Eye (tissue), 1 donor: ENCODE results near the gene PAK2.
"Not testable (repeated sequence)": the region's sequence is repeated elsewhere in the genome, so short reads cannot be mapped to it uniquely, and the experiment has no call there.

Experiments used
- DNase-seq: peaks from one replicate; pipeline ENCODE4 v3.0.0-alpha.2; 2015

PAK2 gene

DNA sequence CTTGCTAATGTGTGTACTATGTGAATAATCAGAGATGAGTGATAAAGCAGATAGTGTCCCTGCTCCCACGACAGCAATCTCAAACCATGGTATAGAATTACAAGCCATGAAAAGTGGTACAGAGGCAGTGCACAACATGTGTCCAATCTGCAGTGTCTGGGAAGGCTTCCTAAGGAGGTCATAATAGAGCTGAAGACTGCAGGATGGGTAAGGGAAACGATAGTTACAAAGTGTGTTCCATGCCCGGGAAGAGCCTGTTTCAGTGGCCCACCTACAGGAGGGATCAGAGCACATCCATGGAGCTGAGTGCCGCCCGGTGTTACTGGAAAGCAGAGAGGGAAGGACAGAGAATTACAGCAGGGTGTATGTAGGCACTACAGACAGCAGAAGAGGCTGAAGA lies 48.9 kb downstream of the PAK2 start:
- no peak for DNase-seq

DNA sequence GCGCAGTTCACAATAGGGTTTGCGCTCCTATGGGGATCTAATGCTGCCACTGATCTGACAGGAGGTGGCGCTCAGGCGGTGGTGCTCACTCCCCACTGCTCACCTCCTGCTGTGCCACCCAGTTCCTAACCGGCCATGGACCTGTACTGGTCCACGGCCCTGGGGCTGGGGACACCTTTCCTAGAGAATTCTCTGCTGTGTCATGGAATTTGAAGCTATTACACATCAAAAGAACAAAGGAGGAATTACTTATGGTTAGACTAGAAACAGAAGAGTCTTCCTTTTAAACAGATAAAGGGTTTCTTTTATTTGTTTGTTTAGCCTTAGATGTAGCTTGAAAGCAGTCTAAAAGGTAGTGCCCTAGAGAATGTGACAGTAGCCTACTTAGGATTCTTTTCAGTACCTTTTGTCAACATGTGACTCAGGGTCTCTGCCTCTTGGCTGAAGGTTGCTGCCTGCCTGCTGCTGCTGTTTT lies 50.3 kb downstream of the PAK2 start:
- no peak for DNase-seq

DNA sequence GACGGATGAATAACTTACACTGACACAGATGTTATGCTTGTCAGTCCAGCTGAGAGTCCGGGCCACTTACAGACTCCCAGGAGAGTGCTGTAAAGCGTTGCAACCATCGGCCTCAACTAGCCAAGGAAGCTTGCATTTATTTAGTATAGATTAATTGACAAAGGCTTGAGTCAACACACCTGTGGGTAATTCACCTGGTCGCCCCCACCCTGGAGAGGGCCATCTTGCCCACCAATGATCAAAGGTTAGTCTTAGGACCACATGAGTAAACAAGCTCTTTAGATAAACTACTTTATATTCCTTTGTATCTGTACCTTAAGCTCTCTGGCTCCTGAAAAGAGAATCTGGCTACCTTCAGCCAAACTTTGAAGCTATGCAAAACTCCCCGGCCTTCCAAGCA lies 51.0 kb downstream of the PAK2 start:
- no peak for DNase-seq

DNA sequence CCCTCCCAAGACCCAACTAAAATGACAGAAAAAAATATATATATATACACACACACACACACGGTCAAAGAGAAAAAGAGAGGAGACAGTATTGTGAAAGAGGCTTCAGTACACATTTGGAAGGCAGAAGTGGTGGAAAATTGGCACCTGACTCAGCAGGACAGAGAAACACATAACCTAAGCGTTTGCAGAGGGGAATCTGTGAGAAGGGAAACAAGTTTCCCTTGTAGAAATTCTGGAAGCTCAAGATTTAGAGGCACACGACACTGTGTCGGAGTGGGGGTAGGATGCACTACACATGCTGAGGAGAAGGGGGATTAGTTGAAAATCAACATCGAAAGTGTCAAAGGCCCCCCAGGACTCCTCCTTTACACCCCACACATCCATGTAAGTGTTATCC lies 53.1 kb downstream of the PAK2 start:
- no peak for DNase-seq

DNA sequence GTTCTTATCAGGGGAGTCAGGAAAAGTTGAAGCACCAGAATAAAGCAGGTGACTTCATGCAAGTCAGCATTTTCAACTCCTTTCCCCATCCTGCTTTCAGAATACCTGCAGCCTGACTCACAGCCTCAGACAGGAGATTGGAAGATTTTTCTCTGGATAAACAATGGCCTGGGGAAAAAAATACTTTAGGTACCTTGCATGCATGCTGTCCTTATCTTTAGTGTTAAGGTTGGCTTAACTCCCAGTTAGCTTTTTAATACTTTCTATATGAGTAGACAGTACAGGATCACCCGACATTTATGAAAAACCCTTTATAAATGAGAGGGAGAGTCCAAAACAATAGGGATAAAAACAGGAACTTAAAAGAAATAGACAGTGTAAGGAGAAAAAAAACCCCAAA lies 53.6 kb downstream of the PAK2 start:
- peak; percentile 47 for DNase-seq

DNA sequence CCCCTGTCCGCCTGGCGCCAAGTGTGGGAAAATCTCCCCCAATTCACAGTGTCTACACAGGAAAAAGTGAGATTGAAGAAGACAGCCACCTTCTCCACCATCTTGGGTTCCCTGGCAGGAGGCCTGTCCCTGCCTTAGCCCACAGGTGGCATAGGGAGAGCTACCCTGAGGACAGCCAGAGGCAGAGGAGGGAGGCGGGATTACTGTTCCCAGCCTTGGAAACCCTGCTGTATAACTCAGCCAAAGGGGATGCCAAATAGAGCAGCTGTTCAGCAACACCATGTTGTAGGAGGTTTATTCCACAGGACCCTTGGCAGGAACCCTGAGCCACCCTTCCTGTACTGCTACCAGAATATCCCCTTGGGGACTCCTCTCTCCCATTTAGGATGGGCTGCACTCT lies 54.8 kb downstream of the PAK2 start:
- no peak for DNase-seq

DNA sequence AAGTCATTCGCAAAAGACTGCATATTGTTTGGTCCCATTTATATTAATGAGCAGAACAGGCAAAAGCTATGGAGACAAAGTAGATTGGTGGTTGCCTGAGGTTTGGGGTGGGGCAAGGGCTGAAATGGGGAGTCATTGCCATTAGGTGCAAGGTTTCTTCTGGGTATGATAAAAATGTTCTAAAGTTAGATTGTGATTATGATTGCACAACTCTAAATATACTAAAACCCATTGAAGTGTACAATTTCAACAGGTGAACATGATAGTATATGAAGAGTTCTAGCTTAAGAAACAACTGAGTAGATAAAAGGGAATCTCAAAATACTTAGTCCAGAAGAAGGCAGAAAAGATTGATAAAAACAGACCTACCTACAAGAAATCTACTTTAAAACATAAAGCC lies 56.7 kb downstream of the PAK2 start:
- DNase-seq, result no peak

DNA sequence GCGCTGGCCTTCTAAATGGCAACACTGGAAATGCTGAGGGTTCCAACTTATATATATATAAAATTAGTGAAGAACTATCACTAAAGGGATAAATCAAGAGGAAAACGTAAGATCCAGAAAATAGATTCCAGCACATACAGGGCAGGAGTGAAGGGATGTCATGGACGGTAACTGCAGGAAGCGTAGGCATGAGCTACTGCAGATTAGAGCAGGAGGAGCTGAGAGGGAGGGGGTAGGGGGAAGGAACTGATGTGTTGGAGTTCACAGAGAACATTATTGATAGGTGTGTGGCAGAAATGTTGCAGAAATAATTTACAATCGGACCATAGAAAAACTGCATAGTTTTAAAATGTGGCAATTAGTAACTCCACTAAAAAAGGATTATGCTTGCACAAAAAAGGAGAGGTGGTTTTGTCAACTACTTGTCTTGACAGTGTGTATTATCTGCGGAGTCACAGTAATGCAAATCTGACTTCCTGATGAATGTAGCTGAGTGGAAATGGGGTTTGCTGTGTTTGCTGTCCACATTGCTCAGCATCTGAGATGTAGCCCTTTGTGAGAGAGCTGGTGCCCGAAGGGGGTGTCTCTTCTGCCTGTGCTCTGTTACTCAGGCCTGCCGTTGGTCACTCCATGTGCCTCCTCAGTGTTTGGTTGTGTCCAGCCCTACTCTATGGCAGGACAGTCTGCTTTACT lies 61.2 kb downstream of the PAK2 start:
- DNase-seq, result no peak

DNA sequence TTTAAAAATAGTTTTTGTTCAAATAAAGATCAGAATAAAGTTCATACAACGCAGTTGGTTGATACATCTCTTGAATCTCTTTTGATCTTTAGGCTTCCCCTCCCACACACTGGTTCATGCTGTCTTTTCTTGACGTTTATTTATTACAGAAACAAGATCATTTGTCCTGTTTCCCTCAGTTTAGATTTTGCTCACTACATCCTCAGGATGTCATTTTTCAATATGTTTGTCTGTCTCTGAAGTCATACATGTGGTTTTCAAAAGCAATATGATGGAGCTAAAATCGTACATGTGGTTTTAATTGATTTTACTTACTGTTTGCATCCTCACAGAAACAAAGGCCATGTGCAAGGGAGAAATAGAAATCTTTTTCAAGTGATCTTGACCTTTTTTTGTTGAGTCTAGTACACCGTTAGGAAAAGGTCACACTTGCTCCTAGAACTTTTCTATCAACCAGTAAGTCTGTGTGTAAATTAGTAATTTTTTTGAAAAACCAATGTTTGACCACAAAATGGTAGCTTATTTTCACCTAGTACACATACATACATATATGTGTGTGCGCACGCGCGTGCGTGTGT lies 64.3 kb downstream of the PAK2 start:
- no peak for DNase-seq

DNA sequence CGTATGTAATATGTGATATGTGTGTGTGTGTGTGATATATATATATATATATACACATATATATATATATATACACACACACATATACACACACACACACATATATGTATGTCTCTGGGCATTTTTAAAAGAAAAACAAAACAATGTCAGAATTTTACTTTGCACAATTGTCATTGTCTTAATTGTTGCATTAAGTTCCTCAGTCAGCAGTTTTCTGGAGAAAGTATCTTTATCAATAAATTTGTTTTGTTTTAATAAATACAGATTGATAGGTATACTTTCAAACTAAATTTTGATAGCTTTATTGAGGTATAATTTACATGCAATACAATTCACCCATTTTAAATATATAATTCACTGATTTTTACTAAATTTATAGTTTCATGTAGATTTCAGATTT lies 65.1 kb downstream of the PAK2 start:
- DNase-seq, result no peak

DNA sequence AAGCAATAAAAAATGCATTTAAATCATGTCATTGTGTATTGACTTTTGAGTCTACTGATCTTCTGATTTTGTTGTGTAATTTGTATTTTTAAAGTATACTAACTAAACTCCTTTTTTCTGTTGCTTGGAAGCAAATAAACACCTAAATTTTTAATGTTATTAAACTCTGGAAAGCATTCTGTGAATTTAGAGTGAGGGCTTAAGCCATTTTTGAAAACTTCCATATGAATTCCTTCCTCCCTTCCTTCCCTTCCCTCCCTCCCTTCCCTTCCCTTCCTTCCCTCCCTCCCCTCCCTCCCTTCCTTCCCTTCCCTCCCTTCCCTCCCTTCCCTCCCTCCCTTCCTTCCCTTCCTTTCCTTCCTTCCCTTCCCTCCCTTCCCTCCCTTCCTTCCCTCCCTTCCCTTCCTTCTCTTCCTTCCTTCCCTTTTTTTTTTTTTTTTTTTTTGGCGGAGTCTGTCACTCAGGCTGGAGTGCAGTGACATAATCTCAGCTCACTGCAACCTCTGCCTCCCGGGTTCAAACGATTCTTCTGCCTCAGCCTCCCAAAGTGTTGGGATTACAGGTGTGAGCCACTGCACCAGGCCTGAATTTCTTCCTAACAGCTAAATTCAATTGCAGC lies 71.4 kb downstream of the PAK2 start:
- no peak for DNase-seq

GRCh38 chr3:196812853-196813252 lies 73.2 kb downstream of the PAK2 start:
- DNase-seq, result no peak

DNA sequence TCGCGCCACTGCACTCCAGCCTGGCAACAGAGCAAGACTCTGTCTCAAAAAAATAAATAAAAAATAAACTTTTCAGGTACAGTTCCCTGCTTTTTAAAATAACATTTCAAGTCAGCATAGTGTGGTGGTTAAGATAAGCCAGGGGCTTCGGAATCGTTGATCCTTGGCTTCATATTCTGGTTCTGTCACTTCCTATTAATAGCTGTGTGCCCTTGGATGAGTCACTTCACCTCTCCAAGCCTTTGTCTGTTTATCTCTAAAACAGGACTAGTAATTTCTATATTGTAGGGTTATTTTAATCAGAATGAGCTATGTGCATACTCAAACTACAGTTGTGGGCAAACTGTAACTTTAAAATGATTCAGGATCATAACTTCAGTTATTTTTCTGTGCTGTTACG lies 74.2 kb downstream of the PAK2 start:
- DNase-seq, result no peak

DNA sequence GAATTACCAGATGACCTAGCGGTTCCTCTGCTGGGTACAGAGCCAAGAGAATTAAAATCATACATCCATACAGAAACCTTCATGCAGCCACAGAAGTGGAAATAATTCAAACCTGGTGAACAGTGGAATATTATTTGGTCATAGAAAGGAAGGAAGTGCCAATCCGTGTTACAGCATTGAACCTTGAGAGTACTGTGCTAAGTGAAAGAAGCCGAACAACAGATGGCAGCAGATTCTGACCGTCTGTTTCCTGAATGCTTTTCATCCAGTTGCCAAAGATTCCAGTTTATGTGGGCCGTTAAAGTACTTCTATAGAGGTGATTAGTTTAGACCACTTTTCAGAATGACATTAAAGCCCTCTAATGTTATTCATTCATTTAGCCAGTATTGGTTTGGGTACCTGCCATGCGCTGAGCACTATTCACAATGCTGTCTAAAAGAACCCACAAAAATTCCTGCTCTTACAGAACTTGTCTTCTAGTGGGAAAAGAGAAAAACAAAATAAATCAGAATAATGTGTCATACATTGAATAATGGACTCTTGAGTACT lies 82.2 kb downstream of the PAK2 start:
- no peak for DNase-seq

GRCh38 chr3:196829651-196830050 lies 90.0 kb downstream of the PAK2 start:
- DNase-seq, result not testable (repeated sequence)

- peak; percentile 17 for DNase-seq
These were observed 95.4 kb downstream of the PAK2 start for GRCh38 chr3:196835086-196835485.

DNA sequence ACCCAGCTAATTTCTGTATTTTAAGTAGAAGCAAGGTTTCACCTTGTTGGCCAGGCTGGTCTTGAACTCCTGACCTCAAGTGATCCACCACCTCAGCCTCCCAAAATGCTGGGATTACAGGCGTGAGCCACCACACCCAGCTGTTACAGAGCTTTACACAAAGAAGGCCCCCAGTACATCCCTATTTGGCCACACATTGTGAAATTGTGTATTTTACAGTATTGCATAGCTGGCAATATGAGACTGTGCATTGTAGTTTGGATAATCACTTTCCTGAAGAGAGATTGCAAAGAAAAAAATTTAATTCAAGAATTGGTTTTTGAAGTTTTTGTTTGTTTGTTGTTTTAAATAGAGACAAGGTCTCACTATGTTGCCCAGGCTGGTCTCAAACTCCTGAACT lies 97.0 kb downstream of the PAK2 start:
- not testable (repeated sequence) for DNase-seq

- peak; percentile 47 for DNase-seq
These were observed 98.3 kb downstream of the PAK2 start for GRCh38 chr3:196837819-196838420.

DNA sequence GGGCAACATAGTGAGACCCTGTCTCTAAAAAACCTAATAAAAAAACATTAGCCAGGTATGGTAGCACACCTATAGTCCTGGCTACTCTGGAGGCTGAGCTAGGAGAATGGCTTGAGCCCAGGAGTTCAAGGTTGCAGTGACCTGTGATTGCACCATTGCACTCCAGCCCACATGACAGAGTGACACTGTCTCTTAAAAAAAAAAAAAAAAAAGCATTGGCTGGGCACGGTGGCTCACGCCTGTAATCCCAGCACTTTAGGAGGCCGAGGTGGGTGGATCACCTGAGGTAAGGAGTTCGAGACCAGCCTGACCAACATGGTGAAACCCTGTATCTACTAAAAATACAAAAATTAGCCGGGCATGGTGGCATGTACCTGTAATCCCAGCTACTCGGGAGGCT lies 99.7 kb downstream of the PAK2 start:
- DNase-seq, result not testable (repeated sequence)

DNA sequence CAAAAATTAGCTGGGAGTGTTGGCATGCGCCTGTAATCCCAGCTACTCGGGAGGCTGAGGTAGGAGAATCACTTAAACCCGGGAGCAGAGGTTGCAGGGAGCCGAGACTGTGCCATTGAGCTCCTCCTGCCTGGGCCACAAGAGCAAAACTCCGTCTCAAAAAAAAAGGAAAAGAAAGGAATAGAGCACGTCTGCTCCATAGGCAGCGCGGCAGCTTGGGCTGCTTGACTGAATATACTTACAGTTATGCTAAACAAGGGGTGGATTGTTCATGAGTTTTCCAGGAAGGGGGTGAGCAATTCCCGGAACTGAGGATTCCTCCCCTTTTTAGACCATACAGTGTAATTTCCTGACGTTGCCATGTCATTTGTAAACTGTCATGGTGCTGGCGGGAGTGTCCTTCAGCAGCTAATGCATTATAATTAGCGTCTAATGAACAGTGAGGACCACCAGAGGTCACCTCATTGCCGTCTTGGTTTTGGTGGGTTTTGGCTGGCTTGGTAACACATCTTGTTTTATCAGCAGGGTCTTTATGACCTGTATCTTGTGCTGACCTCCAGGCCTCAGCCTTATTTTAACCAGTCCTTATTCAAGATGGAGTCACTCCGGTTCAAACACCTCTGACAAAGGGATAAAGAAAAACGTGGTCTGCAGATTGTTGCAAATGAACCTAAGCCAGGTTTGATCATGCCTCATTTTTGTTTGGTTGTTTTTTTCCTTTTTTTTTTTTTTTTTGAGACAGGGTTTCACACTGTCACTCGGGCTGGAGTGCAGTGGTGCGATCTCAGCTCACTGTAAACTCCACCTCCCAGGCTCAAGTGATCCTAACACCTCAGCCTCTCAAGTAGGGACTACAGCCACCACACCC lies 103.1 kb downstream of the PAK2 start:
- DNase-seq, result no peak

GRCh38 chr3:196843435-196844110 lies 103.9 kb downstream of the PAK2 start:
- DNase-seq, result no peak
